Retina (tissue), 1 donor: ENCODE data around the gene PON1.

Experiments
- DNase-seq: peaks from one replicate; pipeline ENCODE4 v3.0.0-alpha.2; 2016

Gene PON1

GRCh38 chr7:95250571-95250970 lies 73.8 kb downstream of the PON1 start:
- no peak for DNase-seq
